Measurements from ENCODE around the gene SHISA9. TPM values are rescaled to one million over a fixed set of nuclear protein-coding genes. Genes with fewer than 3 reads are reported as not detected.
A peak's percentile ranks its signal among the peaks of the same experiment; 100 is the strongest.

The SHISA9 gene
- total and polyA plus RNA-seq, 2 donors from 2014 or later: 0.95 to 2.8 TPM

DNA sequence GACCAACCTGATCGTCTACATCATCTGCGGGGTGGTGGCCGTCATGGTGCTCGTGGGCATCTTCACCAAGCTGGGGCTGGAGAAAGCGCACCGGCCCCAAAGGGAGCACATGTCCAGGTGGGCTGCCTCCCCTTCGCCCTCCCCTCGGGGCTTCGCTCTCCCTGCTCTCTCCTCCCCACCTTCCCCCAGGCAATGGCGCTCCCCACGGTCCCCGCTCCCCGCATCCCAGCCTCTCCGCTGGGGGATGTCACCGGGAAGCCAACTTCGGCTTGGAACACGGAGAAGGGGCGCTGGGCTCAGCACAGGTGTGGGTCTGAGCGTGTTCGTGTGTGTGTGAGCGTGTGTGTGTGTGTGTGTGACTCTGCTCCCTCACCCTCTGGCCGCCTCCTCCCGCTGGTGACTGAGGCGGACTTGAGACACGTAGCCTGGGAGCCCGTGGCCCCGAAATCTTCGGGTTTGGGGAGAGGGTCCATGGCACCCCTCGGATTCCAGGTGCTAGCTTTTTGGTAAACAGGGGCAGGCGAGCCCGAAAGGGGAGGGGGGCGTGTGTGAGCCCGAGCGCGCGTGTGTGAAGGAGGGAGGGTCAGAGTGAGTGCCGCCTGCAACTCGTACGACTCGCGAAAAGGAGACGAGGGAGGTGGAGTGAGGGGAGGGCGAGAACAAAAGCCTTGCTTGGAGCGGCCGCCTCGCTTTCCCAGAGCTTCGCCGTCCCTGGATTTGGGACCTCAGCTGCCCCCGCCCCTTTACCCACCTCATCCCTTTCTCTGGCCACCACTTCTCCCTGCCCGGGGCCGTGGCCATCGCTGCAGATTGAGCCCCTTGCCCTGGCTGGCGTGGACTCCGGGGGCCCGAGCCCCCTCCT is 1.3 kb downstream of the SHISA9 start:
- peak overlapping the region; percentile 16 to 46 (median 24) for H3K4me3 ChIP-seq (ENCODE audit: low read length in 3 of 3)
- H3K27me3 ChIP-seq (ENCODE audit: control insufficient read depth, insufficient read depth, low read length): peaks cover 20% of the 10 kb centered on the region
- FAIRE-seq (no peak), DNase-seq (peak; percentile 40 to 73 (median 51))
- no peak overlapping the region for H3K9ac ChIP-seq (ENCODE audit: low read length in 3 of 3)
- no peaks in the 10 kb centered on the region for H3K9me3 ChIP-seq (ENCODE audit: control insufficient read depth in 2 of 3, insufficient read depth in 1 of 3, low read length in 3 of 3)
- intact Hi-C loops (cut with DNase I): no loop called here
- no peaks in the 10 kb centered on the region for H3K36me3 ChIP-seq (ENCODE audit: control insufficient read depth in 2 of 3, insufficient read depth in 3 of 3, low read length in 3 of 3)
- peaks cover 0 to 12% (median 0%) of the 10 kb centered on the region in 3 donors for H3K4me1 ChIP-seq (ENCODE audit: control insufficient read depth in 2 of 3, insufficient read depth in 2 of 3, low read depth in 1 of 3, low read length in 3 of 3)
- H3K27ac ChIP-seq (ENCODE audit: low read depth in 2 of 2, low read length in 2 of 2): no peak overlapping the region
- TF ChIP-seq CTCF (IDR thresholded peaks at IDR 0.05; ENCODE audit: borderline replicate concordance, extremely low read depth, insufficient read depth): no peak

- Histone ChIP-seq H3K9me3 (ENCODE audit: control insufficient read depth in 2 of 3, insufficient read depth in 1 of 3, low read length in 3 of 3) (no peaks in the 10 kb centered on the region), H3K27me3 (ENCODE audit: control insufficient read depth, insufficient read depth, low read length) (peaks cover 20% of the 10 kb centered on the region), H3K36me3 (ENCODE audit: control insufficient read depth in 2 of 3, insufficient read depth in 3 of 3, low read length in 3 of 3) (no peaks in the 10 kb centered on the region), H3K4me3 (ENCODE audit: low read length in 3 of 3) (peak overlapping the region in 1 of 3 donors; percentile 46), H3K27ac (ENCODE audit: low read depth in 2 of 2, low read length in 2 of 2) (no peak overlapping the region), H3K9ac (ENCODE audit: low read length in 3 of 3) (no peak overlapping the region), H3K4me1 (ENCODE audit: control insufficient read depth in 2 of 3, insufficient read depth in 2 of 3, low read depth in 1 of 3, low read length in 3 of 3) (peaks cover 0 to 12% (median 0%) of the 10 kb centered on the region in 3 donors)
- TF ChIP-seq CTCF (IDR thresholded peaks at IDR 0.05; ENCODE audit: borderline replicate concordance, extremely low read depth, insufficient read depth): no peak
- intact Hi-C loops (cut with DNase I): no loop called here
- DNase-seq: peak in 4 of 5 donors; percentile 29 to 56 (median 46)
- no peak for FAIRE-seq
These were observed 2.3 kb downstream of the SHISA9 start for GRCh38 chr16:12903407-12904328.

DNA sequence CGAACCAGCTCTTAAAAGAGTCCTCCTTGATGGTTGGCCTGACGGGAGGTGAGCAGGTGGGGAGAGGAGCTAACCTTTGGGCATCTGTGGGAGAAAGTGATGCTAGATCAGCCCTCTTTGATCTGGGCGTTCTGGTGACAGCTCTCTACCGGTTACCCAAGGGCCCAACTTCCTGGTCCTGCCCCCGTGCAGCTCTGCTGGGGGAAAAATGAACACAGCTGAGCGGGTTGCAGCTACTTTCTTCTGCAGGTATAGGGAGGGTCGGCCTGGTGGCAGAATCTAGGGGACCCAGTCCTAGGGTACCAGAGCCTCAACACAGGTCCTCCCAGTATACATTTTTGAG is 2.9 kb downstream of the SHISA9 start:
- H3K9me3 ChIP-seq (ENCODE audit: control insufficient read depth in 2 of 3, insufficient read depth in 1 of 3, low read length in 3 of 3): no peaks in the 10 kb centered on the region
- peaks cover 0 to 12% (median 0%) of the 10 kb centered on the region in 3 donors for H3K4me1 ChIP-seq (ENCODE audit: control insufficient read depth in 2 of 3, insufficient read depth in 2 of 3, low read depth in 1 of 3, low read length in 3 of 3)
- intact Hi-C loops (cut with DNase I): no loop called here
- H3K4me3 ChIP-seq (ENCODE audit: low read length in 3 of 3): no peak overlapping the region
- H3K27me3 ChIP-seq (ENCODE audit: control insufficient read depth, insufficient read depth, low read length): peaks cover 19% of the 10 kb centered on the region
- FAIRE-seq (no peak), DNase-seq (no peak)
- no peak overlapping the region for H3K27ac ChIP-seq (ENCODE audit: low read depth in 2 of 2, low read length in 2 of 2)
- H3K36me3 ChIP-seq (ENCODE audit: control insufficient read depth in 2 of 3, insufficient read depth in 3 of 3, low read length in 3 of 3): no peaks in the 10 kb centered on the region
- TF ChIP-seq CTCF (IDR thresholded peaks at IDR 0.05; ENCODE audit: borderline replicate concordance, extremely low read depth, insufficient read depth): no peak
- no peak overlapping the region for H3K9ac ChIP-seq (ENCODE audit: low read length in 3 of 3)

Measured in kidney (tissue), 14 donors.